HG03575 (cell line): Measurements from ENCODE around the gene CCDC190.
"Not testable (repeated sequence)": the region's sequence is repeated elsewhere in the genome, so short reads cannot be mapped to it uniquely, and the experiment has no call there.

Source experiments
- ATAC-seq: cut with Tn5 transposase; IDR thresholded peaks from one replicate; pipeline ENCODE4 v1.9.1; 2021; ENCODE audit not compliant: unreplicated experiment, insufficient number of reproducible peaks, low FRiP score; ENCODE audit errors: extremely low read depth

Gene CCDC190

DNA sequence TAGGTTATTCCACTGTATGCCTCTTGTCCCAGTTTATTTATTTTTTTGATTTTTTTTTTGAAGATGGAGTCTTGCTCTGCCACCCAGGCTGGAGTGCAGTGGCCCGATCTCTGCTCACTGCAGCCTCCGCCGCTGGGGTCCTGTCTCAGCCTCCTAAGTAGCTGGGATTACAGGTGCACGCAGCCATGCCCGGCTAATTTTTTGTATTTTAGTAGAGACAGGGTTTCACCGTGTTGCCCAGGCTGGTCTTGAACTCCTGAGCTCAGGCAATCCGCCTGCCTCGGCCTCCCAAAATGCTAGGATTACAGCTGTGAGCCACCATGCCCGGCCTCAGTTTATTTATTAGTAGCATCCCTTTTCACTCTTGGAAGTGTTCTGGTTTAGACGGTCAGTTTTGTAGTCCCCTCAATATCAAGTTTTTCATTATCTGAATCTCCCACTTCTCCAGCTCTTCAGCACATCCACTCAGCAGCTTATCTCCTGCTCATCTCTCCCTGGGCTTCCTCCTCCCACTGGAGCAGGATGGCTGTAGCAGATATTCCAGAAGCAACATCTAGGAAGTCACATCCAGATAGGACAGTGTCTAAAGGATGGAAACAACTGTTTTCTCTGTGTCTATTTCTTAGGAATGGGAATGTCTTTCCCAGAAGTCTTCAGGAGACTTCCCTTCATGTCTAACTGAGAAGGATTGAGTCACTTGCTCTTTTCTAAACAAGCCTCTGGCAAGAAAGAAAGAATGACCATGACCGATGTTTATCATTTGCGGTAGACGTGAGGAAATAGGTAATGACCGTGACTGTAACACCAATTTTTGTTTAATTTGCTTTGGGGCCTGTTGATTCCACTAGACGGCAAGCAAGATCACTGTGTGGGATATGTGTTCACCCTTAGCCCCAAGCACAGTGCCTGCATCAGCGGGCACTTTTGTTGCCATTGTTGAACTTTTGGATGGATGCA lies 14.4 kb downstream of the CCDC190 start:
- ATAC-seq: no peak

GRCh38 chr1:162844153-162844552 lies 16.8 kb downstream of the CCDC190 start:
- ATAC-seq: no peak

DNA sequence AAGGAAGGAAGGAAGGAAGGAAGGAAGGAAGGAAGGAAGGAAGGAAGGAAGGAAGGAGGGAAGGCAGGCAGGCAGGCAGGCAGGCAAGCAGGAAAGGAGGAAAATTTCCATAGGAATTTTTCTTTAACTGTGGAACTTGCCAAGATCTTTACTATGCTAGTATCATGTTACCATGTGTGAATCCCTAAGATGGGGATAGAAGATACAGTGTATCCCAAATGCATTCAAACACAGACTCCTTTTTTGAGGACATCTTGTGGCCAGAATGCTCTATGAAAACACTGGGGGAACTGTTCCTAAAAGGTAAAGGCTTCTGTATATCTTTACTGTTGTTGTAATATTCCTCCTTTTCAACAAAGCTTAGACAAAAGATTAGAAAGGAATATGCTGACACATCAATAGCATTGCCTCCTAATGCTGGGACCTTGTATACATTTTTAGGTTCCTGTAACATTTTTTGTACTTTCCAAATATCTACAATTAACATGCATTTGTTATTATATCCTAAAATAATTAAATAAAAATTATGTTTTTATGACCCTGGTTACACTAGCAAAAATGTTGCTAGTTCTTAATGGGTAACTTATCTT lies 20.6 kb downstream of the CCDC190 start:
- ATAC-seq: no peak

GRCh38 chr1:162838863-162839262 lies 22.1 kb downstream of the CCDC190 start:
- ATAC-seq: no peak

GRCh38 chr1:162835157-162835899 lies 25.6 kb downstream of the CCDC190 start:
- ATAC-seq: peak; percentile 92

GRCh38 chr1:162832470-162832869 lies 28.5 kb downstream of the CCDC190 start:
- ATAC-seq: no peak

GRCh38 chr1:162829268-162829667 lies 31.7 kb downstream of the CCDC190 start:
- ATAC-seq: no peak

DNA sequence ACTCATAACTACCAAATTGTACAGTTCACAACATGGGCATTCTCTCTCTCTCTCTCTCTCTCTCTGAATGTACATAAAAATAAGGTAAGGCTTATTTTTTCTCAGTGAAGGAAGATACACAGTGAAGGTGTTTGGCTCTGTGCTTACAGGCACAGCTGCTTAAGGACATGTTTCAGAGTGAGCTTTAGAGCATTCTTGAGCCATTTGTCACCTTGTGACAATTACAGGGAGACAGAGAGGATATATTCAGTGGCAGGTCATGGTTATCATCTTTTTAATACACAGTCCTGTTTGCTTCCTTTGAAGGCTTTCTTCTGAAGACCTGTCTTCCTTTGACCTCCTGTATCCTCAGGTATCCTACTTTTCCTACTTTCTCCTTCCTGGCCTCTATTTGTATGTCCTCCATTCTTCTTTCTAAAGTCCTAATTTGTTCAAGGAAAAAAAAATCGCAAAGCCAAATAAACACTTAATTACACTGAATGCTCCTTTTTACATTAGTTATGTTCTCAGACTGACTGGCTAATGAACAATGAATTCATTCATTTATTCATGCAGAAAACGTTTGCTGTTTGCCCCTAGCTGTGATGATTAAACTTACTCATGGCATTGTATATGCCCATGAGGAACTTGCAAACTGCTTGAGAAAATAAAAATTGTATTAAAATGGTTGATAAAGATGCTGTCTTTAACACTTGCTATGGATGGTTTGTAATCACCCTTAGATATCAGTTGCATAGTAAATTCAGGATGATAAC lies 37.0 kb downstream of the CCDC190 start:
- ATAC-seq: no peak

GRCh38 chr1:162823231-162823630 lies 37.7 kb downstream of the CCDC190 start:
- ATAC-seq: no peak

DNA sequence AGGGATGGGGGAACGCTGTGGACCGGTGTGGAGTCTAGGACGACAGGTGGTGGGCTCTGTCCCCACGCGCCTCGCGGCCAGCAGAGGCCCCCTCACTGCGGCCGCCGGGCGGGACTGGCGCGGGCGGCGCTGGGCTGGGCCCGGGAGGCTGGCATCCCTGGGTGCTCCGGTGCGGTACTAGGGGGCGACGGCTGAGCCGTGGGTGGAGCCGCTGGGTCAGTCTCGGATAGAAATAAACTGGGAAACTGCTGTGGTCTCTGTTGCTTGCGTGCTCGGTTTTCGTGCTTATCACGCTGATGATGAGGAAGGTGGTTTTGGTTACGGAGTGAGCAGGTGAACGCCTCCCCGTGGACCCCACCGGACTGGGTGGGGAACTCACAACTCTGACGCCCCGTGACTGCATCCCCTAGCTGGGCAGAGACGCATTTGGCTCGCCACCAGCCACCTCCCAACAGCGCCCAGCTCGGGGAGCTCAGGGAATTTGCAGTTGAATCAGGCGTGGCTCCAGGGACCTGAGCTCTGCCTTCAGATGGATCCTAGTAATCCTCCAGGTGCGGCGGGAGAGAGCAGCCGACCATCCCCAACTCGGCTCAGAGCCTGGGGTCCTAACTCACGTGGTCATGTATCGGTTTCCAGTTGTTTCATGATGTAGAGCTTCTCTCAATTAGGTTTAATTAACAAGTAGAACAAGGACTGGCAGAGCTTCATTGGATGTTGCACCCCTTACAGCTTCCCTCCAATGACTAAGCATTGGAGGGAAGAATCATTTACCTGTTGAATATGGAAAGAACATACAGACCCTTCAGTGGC lies 38.4 kb downstream of the CCDC190 start:
- ATAC-seq: no peak

DNA sequence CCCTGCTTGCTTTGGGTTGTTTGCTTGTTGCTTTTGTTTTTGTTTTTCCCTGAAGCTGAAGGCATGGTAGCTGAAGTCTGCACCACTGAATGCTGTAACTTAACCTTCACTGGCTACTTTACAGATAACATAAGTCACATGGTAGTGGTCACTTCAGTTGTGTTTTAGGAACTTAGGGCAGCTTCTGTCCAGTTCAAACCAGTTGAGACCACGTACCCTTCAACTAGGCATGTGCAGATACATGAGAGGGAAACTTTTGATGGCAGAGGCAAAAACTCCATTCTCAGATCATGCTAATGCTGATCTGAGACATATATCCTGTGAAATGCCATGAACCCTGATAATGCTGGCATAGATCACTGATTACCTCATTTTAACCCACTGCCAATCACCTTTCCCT lies 42.3 kb downstream of the CCDC190 start:
- not testable (repeated sequence) for ATAC-seq

DNA sequence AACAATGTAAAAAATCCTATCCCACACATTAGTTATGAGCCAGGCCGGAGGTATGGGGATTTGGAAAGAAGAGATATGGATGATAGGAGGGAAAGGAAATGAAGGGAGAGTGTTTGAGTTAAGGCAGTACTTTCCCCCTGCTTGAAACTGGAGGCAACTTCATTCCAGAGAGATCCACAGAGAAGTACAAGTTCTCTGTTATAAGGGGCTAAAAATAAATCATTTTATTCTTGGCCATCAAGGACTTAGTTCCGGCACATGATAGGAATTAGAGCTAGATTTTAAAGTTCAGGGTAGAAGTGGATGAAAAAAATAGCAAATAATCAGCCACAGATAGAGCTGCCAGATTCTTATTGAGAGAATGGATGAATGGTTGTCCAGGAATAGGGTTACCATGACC lies 42.8 kb downstream of the CCDC190 start:
- not testable (repeated sequence) for ATAC-seq

DNA sequence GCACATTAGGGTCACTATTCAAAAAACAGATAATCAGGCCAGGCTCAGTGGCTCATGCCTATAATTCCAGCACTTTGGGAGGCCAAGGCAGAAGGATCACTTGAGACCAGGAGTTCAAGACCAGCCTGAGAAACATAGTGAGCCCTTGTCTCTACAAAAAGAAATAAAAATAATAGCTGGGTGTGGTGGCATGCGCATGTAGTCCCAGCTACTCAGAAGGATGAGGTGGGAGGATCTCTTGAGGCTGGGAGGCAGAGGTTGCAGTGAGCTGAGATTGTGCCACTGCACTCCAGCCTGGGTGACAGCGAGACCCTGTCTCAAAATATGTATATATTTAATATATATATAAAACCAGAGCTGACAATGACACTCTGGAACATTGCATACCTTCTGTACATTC lies 48.6 kb downstream of the CCDC190 start:
- not testable (repeated sequence) for ATAC-seq

DNA sequence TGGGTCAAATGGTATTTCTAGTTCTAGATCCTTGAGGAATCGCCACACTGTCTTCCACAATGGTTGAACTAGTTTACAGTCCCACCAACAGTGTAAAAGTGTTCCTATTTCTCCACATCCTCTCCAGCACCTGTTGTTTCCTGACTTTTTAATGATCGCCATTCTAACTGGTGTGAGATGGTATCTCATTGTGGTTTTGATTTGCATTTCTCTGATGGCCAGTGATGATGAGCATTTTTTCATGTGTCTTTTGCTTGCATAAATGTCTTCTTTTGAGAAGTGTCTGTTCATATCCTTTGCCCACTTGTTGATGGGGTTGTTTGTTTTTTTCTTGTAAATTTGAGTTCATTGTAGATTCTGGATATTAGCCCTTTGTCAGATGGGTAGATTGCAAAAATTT lies 53.5 kb downstream of the CCDC190 start:
- not testable (repeated sequence) for ATAC-seq
